ENCODE measurements around the gene TPSB2.
"Not testable (repeated sequence)": the region's sequence is repeated elsewhere in the genome, so short reads cannot be mapped to it uniquely, and the experiment has no call there.

TPSB2 gene

DNA sequence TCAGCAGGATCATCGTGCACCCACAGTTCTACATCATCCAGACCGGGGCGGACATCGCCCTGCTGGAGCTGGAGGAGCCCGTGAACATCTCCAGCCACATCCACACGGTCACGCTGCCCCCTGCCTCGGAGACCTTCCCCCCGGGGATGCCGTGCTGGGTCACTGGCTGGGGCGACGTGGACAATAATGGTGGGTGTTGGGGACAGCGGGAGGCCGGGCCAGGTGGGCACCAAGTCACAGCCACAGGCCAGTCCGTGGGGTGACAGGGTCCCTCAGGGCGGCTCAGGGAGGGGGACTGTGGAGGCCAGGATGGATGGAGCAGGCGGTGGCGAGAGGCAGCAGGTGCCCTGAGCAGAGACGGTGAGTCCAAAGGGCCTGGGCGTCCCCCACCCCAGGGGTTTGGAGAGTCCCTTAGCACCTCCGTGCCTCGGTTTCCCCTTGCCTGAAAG, 26.9 kb upstream of the TPSB2 start:
- no peaks in the 10 kb centered on the region for H3K36me3 Mint-ChIP-seq (ENCODE audit: low read depth)
- H3K4me3 Mint-ChIP-seq, result no peak overlapping the region
- H3K27me3 Mint-ChIP-seq, result peaks cover 40% of the 10 kb centered on the region
- intact Hi-C loops (cut with micrococcal nuclease), result no loop called here
- H3K9me3 Mint-ChIP-seq, result no peaks in the 10 kb centered on the region
- H3K27ac Mint-ChIP-seq, result no peak overlapping the region
- peaks cover 5% of the 10 kb centered on the region for H3K4me1 Mint-ChIP-seq (ENCODE audit: low read depth)

DNA sequence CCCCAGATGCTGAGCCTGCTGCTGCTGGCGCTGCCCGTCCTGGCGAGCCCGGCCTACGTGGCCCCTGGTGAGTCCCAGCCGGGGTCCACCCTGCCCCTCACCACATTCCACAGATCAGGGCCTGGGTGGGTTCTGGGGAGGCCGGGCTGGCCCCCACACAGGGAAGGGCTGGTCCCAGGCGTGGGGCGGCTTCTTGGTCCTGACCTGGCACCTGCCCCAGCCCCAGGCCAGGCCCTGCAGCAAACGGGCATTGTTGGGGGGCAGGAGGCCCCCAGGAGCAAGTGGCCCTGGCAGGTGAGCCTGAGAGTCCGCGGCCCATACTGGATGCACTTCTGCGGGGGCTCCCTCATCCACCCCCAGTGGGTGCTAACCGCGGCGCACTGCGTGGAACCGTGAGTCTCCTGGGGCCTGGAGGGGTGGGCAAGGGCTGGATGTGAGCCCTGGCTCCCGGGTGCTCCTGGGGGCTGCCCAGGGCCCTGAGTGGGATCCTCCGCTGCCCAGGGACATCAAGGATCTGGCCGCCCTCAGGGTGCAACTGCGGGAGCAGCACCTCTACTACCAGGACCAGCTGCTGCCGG, 26.4 kb upstream of the TPSB2 start:
- H3K9me3 Mint-ChIP-seq; H3K36me3 Mint-ChIP-seq (ENCODE audit: low read depth); H3K4me3 Mint-ChIP-seq; H3K4me1 Mint-ChIP-seq (ENCODE audit: low read depth); H3K27ac Mint-ChIP-seq; intact Hi-C loops (cut with micrococcal nuclease): not testable (repeated sequence)
- peaks cover 35% of the 10 kb centered on the region for H3K27me3 Mint-ChIP-seq

DNA sequence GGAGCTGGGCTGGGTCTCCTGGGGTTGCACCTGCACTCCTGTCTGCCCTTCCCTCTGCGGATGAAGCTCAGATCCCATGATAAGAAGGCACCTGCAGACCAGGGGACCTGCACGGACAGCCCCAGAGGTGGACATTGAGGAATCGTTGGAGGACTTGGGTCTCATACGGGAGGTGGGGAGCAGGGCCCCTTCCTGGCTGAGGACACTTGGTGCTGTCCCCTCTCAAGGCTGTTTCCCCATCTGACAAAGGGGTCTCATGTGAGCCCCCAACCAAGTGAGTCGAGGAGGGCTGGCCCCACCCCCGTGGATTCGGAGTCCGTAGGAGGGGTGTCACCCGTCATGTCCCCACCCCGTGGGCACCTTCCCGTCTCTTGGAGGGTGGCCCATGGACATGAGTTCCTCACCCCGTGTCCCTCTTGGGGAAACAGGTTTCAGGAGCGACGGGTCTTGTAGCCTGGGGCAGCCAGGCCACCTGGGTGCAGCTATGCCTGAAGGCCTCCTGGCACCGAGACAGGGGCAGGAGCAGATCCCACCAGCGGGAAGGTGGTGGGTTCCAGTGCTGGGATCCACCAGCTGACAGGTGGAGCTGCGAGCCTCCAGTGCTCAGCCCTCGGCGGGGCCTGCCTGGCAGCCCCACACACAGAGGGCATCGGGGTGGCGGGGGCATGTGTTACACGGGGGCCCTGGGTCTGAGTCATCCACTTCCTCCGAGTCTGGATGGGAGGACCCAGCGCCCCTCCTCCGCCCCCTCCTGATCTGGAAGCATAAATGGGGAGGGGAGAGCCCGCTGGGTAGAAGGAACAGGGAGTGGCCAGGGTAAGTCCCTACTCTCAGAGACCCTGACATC, 25.5 kb upstream of the TPSB2 start, which contains the start of gene TPSD1:
Gene TPSD1, plus strand, starts transcription at position 794 of the 847 bp plus-strand sequence. CDS start 212 bp downstream, outside the sequence.
- H3K4me3 Mint-ChIP-seq; H3K27ac Mint-ChIP-seq; intact Hi-C loops (cut with micrococcal nuclease); H3K4me1 Mint-ChIP-seq (ENCODE audit: low read depth); H3K9me3 Mint-ChIP-seq; H3K36me3 Mint-ChIP-seq (ENCODE audit: low read depth): not testable (repeated sequence)
- H3K27me3 Mint-ChIP-seq, result peaks cover 28% of the 10 kb centered on the region

DNA sequence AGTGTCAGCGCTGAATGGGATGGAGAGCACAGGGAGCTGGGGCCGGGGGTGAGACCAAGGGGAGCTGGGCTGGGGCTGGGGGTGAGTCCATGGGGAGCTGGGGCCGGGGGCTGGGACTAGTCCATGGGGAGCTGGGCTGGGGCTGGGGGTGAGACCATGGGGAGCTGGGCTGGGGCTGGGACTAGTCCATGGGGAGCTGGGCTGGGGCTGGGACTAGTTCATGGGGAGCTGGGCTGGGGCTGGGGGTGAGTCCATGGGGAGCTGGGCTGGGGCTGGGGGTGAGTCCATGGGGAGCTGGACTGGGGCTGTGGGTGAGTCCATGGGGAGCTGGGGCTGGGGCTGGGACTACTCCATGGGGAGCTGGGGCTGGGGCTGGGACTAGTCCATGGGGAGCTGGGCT, 24.8 kb upstream of the TPSB2 start:
- H3K27ac Mint-ChIP-seq; H3K9me3 Mint-ChIP-seq; H3K4me3 Mint-ChIP-seq; H3K36me3 Mint-ChIP-seq (ENCODE audit: low read depth); intact Hi-C loops (cut with micrococcal nuclease); H3K4me1 Mint-ChIP-seq (ENCODE audit: low read depth): not testable (repeated sequence)
- peaks cover 21% of the 10 kb centered on the region for H3K27me3 Mint-ChIP-seq

DNA sequence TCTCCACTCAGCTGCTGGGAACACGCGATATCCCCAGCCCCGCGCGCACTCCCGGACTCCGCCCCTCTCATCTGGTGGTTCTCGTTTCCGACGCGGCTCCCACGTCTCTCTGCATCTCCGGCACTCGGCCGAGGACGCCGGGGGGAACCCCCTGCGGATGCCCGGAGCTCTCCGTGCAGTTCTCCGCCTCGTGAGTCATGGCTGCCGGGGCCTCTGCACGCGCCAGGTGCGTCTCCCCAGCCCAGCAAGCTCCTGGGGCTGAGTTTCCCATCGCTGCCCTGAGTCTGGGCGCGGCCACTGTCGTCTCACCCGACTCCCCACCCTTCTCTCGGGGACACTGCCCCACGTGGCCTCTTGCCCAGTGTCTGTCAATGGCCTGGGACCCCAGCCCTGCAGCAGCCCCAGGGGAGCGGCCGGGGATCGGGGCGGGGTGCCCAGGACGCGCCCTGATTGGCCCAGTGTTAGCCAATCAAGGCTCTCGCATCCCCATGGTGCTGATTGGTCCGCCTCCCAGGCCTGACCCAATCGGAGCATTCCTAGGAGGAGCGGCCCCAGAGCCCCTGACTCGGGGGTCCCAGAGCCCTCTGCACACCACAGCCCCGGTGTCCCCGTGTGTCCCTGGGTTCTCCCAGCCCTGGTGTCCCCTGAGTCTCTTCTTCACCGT, 23.8 kb upstream of the TPSB2 start:
- H3K36me3 Mint-ChIP-seq (ENCODE audit: low read depth); H3K4me1 Mint-ChIP-seq (ENCODE audit: low read depth); intact Hi-C loops (cut with micrococcal nuclease); H3K9me3 Mint-ChIP-seq; H3K27ac Mint-ChIP-seq; H3K4me3 Mint-ChIP-seq: not testable (repeated sequence)
- H3K27me3 Mint-ChIP-seq, result peaks cover 11% of the 10 kb centered on the region

DNA sequence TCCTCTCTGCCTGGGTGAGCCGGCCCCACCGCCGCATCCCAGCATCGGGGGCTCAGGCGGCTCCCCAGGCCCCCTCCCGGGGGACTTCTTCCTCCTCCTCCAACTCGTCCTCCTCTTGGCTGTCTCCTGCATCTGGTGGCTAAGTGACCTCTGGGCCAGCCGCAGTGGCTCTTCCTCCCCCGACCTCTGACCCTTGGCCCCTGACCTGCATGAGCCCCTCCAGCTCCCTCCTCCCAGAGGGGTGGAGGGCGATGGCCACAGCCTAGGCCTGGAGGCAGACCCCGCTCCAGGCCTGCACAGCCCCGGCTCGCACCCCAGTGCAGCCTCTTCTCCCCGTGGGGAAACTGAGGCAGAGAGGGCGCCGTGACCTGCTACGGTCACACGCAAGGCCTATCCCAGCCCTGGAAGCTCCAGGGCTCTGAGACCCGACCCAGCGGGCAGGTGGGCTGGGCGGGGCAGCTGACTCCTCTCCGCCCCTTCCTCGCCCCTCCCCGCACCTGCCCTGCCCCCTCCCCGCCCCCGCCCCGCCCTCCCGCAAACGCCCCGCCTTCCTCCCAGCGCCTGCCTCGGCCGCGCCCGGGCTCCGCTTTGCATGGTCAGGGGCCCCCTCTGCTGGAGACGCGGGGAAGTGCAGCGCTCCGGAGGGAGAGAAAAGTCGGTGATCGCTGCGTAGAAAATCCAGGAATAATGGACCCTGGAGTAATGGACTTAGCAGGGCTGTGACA, 19.2 kb upstream of the TPSB2 start:
- peaks cover 25% of the 10 kb centered on the region for H3K4me1 Mint-ChIP-seq (ENCODE audit: low read depth)
- H3K27me3 Mint-ChIP-seq; H3K36me3 Mint-ChIP-seq (ENCODE audit: low read depth); intact Hi-C loops (cut with micrococcal nuclease); H3K27ac Mint-ChIP-seq; H3K4me3 Mint-ChIP-seq; H3K9me3 Mint-ChIP-seq: not testable (repeated sequence)

DNA sequence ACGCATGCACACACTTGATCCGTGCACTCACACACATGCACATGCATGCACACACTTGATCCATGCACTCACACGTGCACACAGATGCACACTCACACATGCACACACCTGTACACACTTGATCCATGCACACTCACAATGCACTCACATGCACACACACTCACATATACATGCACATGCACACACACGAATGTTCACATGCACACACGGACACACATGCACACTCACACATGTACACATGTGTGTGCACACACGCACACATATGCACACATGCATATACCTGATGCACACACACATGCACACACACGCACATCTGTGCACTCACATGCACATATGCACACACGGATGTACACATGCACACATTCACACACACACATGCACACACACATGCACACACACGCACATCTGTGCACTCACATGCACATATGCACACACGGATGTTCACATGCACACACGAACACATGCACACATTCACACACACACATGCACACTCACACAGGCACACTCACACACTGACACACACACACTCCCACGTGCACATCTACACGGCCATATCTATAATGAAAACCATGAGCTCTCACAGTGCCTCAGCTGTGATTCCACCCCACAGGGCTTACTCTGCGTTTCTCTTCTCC, 18.0 kb upstream of the TPSB2 start:
- peaks cover 25% of the 10 kb centered on the region for H3K4me1 Mint-ChIP-seq (ENCODE audit: low read depth)
- H3K27me3 Mint-ChIP-seq; H3K9me3 Mint-ChIP-seq; H3K4me3 Mint-ChIP-seq; H3K36me3 Mint-ChIP-seq (ENCODE audit: low read depth); H3K27ac Mint-ChIP-seq; intact Hi-C loops (cut with micrococcal nuclease): not testable (repeated sequence)

DNA sequence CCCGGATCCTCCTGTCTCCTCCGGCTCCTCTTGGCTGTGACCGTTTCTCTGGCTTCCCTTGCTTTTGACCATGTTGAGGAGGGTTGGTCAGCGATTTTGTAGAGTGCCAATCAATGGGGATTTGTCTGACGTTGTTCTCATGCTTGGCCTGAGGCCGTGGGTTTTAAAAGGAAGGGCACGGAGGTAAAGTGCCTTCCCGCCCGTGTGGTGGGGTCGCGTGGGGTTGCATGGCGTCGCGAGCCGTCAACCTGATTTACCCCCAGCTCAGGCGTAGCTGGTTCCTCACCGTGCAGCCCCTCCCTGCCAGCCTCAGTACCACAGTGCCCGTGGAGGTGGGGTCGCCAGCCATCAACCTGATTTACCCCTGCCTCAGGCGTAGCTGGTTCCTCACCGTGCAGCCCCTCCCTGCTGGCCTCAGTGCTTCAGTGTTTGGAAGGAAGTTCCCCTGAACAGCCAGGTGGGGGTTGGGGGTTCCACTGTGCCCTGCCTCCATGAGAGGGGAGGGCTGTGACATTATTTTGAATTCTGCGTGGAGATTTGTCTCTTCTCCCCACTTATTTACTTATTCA, 15.6 kb upstream of the TPSB2 start:
- intact Hi-C loops (cut with micrococcal nuclease), result no loop called here
- H3K36me3 Mint-ChIP-seq (ENCODE audit: low read depth), result no peaks in the 10 kb centered on the region
- no peaks in the 10 kb centered on the region for H3K9me3 Mint-ChIP-seq
- peak overlapping the region; percentile 14 for H3K27ac Mint-ChIP-seq
- peaks cover 25% of the 10 kb centered on the region for H3K4me1 Mint-ChIP-seq (ENCODE audit: low read depth)
- H3K27me3 Mint-ChIP-seq, result peaks cover 8% of the 10 kb centered on the region
- H3K4me3 Mint-ChIP-seq, result peak overlapping the region; percentile 21

DNA sequence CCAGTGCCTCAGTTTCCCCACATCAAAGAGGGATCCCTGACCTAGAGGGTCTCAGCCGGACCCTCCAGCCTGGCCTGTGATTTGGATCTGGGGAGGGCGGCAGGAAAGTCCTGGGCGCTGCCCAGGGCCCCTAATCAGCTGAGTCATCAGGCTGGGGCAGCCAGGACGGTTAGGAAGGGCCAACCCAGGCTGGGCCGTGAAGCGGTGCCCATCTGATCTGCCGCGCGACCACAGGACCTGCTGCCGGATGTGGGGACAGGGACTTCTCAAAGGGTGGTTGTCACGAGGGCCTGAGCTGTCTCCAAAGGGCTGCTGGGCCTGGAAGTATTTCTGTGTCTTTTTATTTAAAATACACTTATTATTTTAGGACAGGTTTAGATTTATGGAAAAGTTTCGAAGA, 14.9 kb upstream of the TPSB2 start:
- peaks cover 25% of the 10 kb centered on the region for H3K4me1 Mint-ChIP-seq (ENCODE audit: low read depth)
- no peaks in the 10 kb centered on the region for H3K9me3 Mint-ChIP-seq
- H3K36me3 Mint-ChIP-seq (ENCODE audit: low read depth), result no peaks in the 10 kb centered on the region
- H3K4me3 Mint-ChIP-seq, result no peak overlapping the region
- intact Hi-C loops (cut with micrococcal nuclease), result no loop called here
- H3K27ac Mint-ChIP-seq, result peak overlapping the region; percentile 14
- H3K27me3 Mint-ChIP-seq, result peaks cover 8% of the 10 kb centered on the region

DNA sequence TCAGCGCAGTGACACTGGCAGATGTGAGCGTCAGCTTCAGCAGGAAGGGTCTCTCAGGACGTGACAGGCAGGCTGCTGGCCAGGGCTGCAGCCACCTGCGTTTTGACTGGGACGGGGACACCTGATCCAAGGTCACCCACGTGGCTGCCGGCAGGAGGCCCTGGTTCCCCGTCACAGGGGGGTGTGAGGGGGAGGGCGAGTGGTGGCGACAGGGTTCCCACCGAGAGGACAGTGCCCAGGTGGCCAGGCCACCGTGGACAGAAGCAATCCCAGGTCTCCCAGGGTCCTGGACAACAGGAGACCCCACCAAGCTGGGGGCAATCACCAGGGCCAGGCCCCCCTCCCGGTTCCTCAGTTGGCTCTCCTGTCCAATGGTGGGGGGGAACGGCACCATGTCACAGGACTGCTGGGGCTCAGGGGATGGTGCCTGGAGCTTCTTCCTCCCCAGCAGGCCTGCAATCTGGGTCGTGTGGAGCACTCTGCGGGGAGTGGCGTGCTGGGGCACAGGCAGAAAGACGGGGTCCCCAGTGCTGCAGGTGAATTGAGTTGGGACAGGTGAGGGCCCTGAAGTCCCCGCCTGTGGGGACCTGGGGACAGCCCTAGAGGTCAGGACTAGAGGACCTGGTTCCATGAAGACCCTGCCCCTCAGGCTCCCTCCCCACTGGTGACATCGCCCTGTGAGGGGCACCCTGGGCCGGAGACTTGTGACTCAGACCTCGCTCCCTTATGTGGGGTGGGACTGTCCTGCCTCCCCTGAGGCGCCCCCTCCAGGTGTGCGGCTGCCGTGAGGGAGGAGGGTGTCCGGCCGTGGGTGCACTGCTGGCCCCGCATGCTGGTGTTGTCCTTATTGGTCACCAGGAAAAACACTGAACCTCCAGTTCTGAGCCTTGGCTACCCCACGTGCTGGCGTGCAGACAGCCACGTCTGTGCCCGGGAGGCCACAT, 14.2 kb upstream of the TPSB2 start:
- peak overlapping the region; percentile 14 for H3K27ac Mint-ChIP-seq

DNA sequence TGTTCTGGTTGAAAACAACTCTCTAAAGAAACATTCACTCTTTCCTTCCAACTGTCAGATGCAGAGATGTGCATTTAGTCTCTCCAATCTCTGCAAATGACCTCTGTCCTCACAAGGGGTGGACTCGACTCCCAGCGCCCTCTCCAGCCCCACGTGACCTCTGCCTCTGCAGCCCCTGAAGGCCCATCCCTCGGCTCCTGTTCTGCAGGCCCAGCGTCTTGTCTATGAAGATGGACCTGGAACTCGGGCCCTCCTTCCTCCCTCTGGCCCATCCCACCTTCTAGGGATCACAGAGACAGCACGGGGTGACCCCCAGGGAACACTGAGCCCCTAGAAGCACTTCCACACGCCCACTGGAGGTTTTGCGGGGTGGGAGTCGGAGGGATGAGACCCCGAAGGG, 13.4 kb upstream of the TPSB2 start:
- H3K36me3 Mint-ChIP-seq (ENCODE audit: low read depth); intact Hi-C loops (cut with micrococcal nuclease); H3K9me3 Mint-ChIP-seq; H3K27ac Mint-ChIP-seq; H3K4me3 Mint-ChIP-seq: not testable (repeated sequence)
- peaks cover 25% of the 10 kb centered on the region for H3K4me1 Mint-ChIP-seq (ENCODE audit: low read depth)
- peaks cover 10% of the 10 kb centered on the region for H3K27me3 Mint-ChIP-seq

More for the DNA sequence above, 14.2 kb upstream of the TPSB2 start:
- H3K27me3 Mint-ChIP-seq; H3K9me3 Mint-ChIP-seq; H3K4me3 Mint-ChIP-seq; intact Hi-C loops (cut with micrococcal nuclease); H3K36me3 Mint-ChIP-seq (ENCODE audit: low read depth): not testable (repeated sequence)
- peaks cover 25% of the 10 kb centered on the region for H3K4me1 Mint-ChIP-seq (ENCODE audit: low read depth)

DNA sequence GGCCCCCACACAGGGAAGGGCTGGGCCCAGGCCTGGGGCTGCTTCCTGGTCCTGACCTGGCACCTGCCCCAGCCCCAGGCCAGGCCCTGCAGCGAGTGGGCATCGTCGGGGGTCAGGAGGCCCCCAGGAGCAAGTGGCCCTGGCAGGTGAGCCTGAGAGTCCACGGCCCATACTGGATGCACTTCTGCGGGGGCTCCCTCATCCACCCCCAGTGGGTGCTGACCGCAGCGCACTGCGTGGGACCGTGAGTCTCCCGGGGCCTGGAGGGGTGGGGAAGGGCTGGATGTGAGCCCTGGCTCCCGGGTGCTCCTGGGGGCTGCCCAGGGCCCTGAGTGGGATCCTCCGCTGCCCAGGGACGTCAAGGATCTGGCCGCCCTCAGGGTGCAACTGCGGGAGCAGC, 11.1 kb upstream of the TPSB2 start:
- H3K36me3 Mint-ChIP-seq (ENCODE audit: low read depth); H3K9me3 Mint-ChIP-seq; H3K4me3 Mint-ChIP-seq; H3K27ac Mint-ChIP-seq; intact Hi-C loops (cut with micrococcal nuclease): not testable (repeated sequence)
- Mint-ChIP-seq H3K27me3 (peaks cover 11% of the 10 kb centered on the region), H3K4me1 (ENCODE audit: low read depth) (peaks cover 14% of the 10 kb centered on the region)

Measured in dendritic cell treated with granulocyte-macrophage colony-stimulating factor and Interleukin-4, amounts not matched to agents 40 ng/mL and 50 ng/mL, for 4 days (primary cell).